GM18519 (cell line): Measurements from ENCODE around the gene HS3ST2.

Experiments used
- ATAC-seq: cut with Tn5 transposase; IDR thresholded peaks from one replicate; pipeline ENCODE4 v1.9.1; 2021; ENCODE audit warnings: mild to moderate bottlenecking, moderate library complexity; ENCODE audit not compliant: unreplicated experiment, low FRiP score

HS3ST2 gene

DNA sequence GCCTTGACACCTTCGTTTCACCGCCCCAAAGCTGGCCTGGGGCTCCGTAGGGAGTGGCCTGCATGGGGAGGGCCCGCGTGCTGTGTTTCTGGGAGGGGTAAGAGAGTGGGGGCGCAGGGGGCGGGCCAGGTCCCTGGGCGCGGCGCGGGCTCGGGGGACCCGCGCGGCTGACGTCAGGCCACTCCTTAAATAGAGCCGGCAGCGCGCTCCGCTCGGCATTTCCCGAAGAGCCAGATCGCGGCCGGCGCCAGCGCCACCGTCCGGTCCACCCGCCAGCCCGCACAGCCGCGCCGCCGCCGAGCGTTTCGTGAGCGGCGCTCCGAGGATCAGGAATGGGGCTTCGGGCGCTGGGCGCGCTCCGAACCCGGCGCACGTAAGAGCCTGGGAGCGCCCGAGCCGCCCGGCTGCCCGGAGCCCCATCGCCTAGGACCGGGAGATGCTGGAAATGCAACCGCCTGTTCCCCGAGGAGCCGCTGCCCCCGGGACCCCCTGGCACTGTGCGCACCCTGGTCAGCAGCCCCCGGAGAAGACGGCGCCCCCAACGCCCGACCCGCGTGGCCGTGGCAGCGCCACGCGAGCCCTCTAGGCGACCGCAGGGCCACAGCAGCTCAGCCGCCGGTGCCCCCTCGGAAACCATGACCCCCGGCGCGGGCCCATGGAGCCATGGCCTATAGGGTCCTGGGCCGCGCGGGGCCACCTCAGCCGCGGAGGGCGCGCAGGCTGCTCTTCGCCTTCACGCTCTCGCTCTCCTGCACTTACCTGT, at the start of gene HS3ST2:
Gene HS3ST2, plus strand, starts transcription at position 215 of the 763 bp plus-strand sequence. Its CDS starts 449 bp downstream, at position 664.
- ATAC-seq, result no peak

DNA sequence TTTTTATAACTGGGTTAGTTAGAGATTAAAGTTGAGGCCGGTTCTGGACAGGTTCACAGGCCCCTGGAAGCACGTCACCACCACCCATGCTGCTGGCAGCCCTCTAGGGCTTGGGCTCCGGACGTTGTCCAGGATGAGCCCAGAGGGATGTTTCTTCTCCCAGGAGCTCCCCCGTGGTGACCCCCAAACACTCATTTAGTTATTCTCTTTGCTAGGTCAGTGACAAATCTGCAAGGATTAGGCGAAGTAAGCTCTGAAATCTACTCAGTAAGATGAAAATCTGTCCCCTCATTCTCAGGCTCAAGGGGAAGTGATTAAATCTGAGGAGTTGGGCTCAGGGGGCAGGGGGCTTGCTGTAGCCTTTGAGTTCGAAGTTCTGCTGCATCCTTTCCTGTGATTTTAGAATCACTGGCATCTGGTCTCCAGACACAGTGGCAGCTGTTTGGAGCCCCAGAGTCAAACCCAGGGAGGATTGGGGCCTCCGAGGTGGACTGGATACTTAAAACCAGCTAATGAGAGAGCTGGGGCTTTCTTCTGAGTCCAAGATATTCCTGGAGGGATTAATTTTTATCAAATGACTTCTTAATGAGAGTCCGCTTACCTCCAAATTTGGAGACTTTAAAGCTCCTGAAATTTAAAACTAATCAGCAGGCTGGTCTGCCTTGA, 49.2 kb upstream of the HS3ST2 start:
- ATAC-seq, result no peak

DNA sequence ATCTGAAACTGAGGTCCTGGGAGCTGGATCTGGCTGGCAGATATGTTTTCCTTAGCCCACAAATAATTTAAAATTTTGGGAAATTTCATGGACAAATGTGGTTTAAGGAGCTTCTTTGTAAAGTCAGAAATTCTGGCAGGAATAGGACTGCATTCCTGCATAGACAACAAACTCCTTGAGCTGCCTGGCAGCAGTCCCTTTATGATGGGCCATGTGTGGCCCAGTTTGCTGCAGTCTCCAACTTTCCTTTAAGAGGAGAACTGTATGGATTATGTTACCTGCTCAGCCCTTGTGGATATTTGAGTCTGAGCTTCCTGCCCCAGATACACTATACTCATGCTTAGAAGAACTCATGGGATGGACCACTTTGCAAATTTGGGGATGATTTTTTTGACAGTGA, 48.5 kb upstream of the HS3ST2 start:
- no peak for ATAC-seq

DNA sequence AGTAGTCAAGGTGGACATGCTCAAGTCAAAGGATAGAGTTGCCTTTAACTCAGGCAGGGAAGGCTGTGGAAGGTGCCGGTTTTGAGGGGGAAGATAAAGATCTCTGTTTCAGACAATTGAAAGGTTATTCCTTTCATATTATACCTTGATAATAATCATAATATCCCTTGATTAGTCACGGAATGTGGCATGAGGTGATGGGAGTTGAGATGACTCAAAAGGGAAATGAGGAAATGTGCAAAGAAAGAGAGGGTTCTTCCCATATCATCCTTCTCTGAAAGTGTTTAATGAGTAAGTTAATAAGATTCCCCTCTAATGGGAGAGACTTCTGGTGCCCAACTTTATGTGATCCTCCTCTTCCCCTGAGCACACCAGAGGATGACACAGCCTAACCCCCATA, 43.1 kb upstream of the HS3ST2 start:
- ATAC-seq, result no peak

DNA sequence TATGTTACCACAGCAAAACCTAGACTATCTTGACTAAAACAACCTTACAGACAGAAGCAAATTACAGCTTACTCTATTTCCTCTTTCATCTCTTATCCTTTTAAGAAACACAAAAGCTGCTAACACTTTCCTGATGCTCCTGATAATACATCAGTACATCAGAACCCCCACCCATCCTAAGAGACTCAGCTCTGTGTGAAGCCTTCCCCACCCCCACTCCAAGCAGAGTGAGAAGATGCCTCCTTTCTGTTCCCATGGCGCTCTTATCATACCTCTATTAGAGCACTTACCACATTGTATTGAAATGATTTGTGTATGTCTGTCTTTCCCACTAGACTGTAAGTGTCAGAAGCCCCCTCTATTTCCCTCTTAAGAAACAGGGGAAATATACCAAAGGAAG, 42.4 kb upstream of the HS3ST2 start:
- ATAC-seq, result no peak

DNA sequence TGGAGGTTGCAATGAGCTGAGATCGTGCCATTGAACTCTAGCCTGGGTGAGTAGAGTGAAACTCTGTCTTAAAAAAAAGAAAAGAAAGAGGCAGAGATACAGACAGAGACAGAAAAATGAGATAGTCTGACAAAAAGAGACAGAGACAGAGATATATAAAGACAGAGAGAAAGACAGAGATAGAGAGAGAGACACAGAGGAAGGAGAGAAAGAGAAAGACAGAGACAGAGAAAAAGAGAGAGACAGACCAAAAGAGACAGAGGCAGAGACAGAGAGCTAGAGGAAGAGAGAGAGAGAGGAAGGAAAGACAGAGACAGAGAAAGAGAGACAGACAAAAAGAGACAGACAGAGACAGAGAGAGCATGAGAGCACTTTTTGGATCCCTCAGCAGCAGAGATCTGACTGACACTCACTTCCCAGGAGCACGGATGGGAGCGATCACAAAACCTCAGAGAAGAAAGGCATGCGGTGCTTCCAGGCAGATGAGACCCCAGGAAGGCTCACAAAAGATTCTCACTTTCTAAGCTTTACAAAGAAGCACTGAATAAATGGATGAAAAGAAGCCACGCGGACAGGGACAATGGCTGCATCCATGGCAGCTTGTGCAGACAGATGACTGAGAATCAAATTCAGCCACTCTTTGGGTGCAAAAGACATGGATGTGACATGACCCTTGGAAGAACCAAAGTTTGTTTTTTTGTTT, 38.6 kb upstream of the HS3ST2 start:
- ATAC-seq, result no peak

DNA sequence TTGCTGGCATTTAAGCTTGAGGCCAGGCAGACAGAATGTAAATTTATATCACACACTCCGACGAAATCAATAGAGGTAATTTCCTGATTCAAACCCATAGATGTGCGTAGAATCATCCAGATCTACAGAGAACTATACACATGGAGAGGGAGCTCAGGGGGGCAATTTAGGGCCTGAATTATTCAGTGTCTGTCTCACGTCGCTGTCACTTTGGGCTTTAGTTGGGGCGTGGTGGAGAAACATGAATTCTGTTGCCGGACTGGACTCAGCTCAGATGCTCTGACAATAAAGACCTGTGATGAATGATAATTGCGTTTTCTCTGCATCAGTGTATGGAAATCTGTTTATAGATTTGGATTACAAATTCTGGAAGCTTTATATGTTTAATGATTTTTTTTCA, 32.5 kb upstream of the HS3ST2 start:
- ATAC-seq, result no peak

DNA sequence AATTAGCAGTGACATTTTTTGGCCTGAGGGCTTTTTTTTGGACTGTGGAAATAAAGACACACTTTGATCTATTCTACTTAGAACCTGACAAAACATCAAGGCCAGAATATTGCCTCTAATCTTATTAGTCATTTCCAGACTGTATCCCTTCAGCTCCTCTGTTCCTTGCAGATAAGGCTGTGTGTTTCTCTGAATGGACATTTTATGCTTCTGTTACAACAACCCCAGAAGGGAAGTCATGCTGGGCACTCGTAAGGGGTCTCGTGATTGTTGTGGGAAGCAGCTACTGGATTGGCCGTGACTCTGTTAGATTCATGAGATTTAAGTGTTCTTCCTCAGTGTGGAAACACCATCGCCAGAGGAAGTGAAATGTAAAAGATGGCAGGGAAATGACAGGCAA, 31.6 kb upstream of the HS3ST2 start:
- ATAC-seq, result no peak

DNA sequence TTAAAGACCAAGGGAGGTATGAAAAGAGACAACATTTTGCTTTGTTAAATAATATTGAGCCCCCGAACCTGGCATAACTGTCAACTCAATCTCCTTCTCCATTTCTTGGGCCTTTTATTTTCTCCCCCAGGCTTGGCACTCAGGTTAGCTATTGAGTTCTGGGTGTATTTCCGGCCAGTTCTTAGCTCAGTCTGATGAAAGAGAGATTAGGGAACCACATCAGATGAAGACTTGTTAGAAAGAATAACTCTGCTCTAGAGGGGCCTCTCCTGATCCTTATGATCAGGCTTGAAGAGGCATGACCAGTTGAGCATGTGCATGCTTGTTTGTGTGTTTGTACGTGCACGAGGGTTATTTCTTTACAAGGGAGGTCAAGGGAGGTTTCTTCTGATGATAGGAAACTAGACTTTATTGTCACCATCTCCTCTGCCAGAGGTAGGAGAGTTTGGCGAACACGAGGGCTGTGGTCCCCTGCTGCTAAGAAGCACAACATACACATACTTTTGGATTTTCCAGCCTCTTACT, 29.2 kb upstream of the HS3ST2 start:
- ATAC-seq, result no peak

DNA sequence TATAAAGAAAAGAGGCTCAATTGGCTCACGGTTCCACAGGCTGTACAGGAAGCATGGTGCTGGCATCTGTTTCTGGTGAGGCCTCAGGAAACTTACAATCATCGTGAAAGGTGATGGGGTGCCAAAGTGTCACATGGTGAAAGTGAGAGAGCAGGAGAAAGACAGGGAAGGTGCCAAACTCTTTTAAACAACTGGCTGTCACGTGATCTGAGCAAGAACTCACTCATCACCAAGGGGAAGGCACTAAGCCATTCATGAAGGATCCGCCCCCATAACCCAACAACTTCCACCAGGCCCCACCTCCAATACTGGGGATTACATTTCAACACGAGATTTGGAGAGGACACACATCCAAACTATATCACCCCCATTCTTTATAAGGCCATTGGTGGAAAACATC, 28.4 kb upstream of the HS3ST2 start:
- no peak for ATAC-seq

DNA sequence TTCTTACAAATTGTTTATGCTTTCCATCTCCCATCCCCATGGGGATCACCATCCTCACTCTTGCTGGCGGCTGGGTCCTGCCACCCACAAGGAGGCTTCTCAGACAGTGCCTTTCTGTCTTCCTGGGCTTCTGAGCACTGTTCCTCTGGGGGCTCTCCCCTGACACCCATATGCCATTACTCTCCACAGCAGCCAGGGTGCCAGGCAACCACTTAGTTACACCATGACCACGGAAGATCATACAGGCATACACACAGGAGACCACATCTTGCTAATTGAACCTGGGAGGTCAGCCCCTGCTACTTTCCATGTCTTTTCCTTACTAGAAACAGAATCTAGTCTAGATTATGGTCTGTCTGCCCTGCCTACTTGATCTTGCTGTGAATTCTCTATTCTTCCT, 27.7 kb upstream of the HS3ST2 start:
- no peak for ATAC-seq

DNA sequence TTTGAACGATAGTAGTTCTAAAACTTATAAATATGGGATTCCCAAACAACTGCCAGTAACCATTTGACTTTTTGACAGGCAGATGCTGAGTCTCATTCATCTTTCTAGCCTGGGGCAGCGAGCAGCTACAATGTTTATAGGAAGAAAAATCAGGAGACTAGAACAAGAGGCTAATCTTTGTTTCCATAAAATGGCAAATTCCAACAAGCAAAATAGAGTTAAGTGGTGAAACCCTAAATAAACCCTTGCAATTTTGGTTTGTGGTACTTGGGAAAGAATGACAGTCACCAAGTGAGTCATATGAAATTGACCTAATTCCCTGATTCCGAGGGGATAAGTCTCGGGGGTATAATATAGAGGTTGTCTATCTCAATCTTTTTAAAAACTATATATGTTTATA, 27.3 kb upstream of the HS3ST2 start:
- ATAC-seq, result no peak

DNA sequence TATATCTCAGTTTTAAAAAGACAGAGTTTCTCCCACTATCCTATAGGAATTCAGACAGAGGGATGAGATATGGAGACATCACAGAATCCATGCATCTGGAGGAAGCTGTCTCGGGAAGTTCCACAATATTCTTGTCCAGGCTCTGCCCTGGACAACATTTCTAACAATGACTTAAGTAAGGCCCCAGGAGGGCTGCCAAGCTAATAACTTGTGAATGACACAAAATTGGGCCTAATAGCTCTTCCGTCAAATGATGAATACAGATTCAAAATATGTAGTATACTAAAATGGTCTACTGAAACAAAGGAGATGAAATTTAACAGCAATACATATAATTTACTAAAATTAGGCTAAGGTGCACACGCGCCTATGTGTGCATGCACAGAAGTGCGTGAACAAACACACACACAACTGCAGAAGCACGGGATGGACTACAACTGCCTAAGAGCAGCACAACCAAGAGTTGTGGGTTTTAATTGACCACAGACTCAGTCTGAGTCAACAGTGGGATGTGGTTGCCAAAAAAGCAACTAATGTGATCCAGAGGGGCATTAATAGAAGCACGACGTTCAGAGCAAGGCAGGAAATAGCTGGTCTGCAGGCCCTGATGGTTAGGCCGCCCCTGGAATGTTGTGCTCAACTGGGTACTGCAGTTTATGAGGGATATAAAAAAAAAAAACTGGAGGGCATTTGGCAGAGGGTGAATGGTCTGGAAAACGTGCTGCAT, 26.3 kb upstream of the HS3ST2 start:
- ATAC-seq, result no peak

DNA sequence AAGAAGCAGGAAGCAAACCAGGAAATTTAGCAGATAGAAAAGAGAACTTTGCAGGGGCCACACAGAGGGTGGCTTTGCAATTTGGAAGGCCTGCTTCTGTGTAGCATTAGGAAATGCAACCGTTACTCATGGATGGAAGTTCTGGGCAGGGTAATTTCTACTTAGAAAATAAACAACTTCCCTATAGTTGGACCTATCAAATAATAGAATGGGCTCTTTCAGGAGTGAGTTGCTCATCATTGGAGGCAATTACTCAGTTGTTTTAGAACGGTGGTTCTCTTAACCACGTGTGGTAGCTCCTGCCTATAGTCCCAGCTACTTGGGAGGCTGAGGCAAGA, 25.8 kb upstream of the HS3ST2 start:
- no peak for ATAC-seq

DNA sequence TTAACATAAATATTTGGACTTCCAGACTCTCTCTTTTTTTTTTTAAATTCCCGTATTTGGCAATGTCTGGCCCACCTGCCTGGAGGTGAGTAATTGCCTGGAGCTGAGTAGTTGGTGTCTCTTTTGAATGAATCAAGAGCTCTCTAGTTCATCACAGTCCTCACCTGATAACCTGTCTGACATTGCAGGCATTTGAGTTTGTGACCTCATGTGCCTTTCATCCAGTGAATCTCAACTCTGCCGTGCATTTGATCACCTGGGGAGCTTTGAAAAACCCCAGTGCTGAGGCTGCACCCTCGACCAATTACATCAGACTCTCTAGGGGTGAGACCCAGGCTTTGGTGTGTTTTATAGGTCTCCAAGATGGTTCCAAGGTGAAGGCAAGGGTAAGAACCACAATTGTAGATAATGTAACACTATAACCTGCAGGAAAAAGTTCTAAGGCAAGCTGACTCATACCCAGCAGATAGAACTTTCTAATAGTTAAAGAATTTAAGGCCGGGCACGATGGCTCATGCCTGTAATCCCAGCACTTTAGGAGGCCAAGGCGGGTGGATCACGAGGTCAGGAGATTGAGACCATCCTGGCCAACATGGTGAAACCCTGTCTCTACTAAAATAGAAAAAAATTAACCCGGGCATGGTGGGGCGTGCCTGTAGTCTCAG, 24.5 kb upstream of the HS3ST2 start:
- ATAC-seq, result no peak

DNA sequence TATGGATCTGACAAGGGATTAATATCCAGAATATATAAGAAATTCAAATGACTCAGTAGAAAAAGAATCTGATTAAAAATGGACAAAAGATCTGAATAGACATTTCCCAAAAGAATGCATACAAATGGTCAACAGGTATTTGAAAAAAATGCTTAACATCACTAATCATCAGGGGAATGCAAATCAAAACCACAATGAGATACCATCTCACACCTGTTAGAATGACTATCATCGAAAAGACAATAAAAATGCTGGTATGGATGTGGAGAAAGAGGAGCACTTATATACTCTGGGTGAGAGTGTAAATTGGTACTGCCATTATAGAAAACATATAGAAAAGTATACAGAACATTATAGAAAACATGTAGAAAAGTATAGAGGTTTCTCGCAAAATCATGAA, 16.4 kb upstream of the HS3ST2 start:
- ATAC-seq, result no peak

DNA sequence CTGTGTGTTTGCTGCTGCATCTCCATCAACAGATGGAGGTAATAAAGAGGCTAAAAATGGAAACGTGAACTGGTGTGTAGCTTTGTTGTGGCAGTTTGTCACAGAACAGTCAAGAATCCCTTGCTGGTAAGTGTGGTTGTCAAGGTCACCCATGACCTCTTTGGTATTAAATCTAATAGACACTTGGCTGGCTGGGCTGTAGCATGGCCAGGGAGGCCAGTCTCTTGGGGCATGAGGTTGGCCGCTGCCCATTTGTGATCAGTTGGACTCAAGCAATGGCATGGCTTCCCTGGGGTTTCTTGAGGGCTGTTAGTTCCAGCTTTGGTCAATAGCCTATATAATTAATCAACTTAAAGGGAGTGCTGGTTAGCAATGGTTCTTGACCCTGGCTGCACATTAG, 14.8 kb upstream of the HS3ST2 start:
- no peak for ATAC-seq

DNA sequence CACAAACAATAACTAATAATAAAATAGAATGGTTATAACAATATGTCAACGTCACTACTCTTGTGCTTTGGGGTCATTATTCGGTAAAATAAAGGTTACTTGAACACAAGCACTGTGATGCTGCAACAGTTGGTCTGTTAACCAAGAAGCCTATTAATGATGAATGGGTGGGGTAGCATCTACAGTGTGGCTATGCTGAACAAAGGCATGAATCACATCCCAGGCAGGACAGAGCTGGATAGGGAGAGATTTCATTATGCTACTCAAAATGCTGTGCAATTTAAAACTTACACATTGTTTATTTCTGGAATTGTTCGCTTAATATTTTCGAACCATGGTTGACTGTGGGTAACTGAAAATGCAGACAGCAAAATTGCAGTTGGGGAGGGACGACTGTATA, 9.1 kb upstream of the HS3ST2 start:
- ATAC-seq, result no peak

DNA sequence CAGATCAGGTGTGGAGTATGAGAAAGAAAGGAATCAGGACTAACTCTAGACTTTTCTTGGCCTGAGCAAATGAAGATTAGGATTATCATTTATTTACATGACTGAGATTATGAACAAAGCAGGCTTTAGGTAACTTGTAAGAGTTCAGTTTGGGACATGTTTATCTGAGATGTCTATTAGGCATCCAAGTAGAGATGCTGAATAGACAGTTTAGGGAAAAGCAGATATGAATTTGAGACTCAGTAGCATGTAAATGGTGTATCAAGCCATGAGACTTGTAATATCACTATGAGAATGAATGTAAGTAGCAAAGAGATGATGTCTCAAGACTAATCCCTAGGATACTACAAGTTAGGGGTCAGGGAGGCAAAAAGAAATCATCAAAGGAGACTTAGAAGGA, 8.6 kb upstream of the HS3ST2 start:
- ATAC-seq, result no peak

DNA sequence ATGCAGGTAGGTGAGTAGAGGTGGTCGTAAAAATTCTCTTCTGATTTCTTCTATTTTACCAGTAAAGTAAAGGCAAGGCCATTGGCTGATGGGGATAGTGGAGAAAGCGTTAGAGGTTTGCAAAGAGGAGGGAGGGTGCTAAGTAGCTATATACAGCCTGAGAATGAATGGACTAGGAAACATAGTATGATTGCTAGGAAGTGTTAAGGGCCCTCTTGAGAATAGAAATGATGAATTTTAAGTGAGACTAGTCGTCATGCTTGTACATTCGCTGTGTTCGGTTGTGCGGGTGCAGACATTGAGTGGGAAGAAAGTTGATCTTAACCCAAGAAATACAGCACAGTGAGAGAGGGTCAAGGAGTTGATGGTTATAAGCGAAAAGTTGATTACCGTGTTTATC, 7.2 kb upstream of the HS3ST2 start:
- ATAC-seq, result no peak
